DMS153 (cell line): ENCODE data around the gene TMCO2.
"Not testable (repeated sequence)": the region's sequence is repeated elsewhere in the genome, so short reads cannot be mapped to it uniquely, and the experiment has no call there.

ENCODE experiments used
- DNase-seq: peaks from one replicate; lab custom pipeline; 2025; lab: John Stamatoyannopoulos, UW

Gene TMCO2

DNA sequence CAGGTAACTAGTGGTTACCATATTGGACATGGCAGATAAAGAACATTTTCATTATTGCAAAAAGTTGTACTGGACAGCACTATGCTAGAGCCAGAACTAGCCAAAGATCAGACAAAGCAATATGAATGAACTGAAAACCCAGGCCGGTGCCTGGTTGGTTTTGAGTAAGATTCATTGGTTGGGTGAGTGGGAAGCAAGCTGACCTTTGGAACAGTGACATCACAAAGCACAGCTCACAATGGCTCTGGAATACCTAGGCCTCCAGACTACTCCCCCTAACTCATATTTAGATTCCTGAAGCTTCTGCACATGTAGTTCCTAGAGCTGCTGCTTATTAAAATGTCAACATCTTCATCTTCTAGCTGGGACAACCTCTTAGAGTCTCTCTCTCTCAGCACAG, at the start of gene TMCO2:
Gene TMCO2, plus strand, starts transcription at position 283 of the 400 bp plus-strand sequence. Its CDS starts 57 bp downstream, at position 340.
- DNase-seq = no peak

DNA sequence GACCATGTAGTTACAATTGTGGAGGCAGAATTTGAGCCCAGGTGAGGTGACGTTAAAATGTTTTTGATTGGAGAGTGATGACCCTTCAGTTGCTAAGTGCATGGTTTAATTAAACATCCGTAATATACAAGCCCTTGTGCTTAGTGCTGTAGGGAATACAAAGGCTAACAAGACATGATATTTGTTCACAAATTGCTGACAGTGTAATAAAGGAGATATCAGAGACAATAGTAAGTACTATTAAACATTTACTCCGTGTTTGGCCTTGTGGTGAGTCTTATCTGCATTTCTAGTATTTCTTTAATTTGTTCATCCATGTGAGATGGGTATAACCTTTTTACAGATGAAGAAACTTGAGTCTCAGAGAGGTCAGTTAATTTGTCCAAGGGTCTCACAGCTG, 48.6 kb upstream of the TMCO2 start:
- DNase-seq = no peak

DNA sequence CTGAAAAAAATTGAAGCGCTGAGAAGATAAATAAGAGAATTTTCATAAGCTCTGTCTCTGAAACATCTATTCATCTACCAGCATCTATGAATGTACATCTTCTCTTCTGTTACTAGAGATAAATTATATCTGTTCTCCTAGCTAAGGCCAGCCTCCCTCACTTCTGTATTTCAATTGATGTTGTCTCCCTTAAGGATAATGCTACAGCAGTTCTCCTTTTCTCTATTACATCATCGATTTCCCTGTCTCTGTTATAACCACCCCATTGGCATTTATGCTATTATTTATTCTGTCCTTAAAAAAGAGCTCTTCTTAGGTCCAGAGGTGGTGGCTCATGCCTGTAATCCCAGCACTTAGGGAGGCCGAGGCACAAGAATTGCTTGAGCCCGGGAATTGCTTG, 42.9 kb upstream of the TMCO2 start:
- no peak for DNase-seq

DNA sequence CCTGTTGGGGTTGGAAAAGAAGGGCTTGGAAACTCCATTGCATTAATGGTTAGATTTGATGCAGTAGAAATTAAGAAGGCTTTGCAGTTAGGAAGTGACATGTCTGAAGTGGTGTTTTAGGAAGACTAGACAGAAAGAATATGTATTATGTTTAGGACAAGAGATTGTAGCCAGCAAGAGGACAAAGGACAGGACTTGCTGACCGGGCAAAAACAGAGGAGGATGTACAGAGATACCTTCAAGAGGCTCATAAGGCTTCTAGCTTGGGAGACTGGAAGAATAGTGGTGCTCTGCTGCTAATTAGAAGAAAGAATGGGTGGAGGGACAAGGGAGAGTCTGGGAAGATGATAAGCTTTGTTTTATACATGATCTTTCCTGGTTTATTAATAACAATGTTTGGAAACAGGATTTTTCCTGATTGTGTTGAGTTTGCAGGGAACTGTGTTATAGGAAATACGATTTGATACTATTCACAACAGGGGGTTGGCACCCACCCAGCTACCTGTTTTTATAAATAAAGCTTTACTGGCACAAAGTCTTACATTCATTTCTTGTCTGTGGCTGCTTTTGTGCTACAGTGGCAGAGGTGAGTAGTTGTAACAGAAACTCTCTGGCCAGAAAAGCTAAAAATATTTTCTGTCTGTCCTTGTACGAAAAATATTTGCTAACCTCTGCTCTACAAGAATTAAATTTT, 37.1 kb upstream of the TMCO2 start:
- no peak for DNase-seq

DNA sequence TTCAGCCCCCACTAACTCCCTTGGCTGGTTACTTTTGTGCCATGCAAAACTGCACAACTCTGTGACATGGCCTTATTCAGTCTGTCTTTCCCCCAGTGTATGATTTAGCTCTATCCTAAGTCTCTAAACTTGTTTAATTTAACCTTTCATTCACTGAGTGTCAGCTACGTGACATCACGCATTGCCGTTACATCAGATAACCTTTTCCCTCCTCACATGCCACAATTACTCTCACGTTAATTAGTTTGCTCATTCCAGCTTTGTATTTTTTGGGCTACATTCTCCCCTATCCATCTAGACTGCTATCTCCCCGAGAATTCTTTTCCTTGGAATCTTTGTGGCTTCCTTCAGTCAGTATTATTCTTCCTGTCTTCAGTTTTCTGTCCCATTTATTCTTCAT, 29.4 kb upstream of the TMCO2 start:
- no peak for DNase-seq

DNA sequence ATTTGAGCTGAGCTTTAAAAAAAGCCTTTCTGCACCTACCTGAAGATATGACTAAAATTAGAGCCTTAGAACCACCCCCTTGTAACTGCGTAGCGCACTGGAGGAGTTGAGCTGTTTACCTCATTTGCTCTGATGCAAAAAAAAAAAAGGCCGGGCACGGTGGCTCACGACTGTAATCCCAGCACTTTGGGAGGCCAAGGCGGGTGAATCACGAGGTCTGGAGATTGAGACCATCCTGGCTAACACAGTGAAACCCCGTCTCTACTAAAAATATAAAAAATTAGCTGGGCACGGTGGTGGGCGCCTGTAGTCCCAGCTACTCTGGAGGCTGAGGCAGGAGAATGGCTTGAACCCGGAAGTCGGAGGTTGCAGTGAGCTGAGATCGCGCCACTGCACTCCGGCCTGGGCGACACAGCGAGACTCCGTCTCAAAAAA, 26.2 kb upstream of the TMCO2 start:
- not testable (repeated sequence) for DNase-seq

DNA sequence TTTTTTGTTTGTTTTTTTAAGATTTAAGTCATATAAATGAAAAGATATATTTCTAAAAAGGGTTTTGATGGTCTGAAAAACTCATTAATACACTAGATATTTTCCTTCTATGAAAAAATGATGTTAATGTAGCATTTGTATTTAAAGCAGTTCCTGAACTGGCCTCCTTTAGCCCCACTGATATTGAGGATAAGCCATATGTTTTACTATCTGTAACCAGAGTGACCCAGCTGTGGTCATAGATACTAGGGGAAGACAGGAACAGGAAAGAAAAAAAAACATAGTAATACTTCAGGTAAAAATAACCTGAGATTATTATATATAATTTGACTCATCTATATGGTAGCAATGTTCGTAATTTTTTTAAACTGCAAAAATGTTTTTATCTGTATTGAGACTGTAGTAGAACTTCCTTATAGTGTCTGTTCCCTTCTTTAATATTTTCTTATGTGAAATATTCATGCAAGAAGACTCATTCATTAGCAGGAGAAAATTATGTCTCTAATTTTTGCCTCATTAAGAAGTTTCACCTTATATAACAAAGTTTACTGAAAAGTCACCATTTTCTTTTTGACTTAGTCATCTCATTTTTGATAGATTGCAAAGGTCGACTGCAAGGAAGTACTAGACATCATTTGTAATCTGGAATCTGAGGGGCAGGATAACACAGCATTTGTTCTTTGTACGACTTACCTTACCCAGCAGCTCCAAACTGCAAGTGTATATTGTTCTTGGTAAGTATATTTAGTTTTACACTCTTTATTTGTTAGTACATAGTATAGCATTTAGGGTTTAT, 25.6 kb upstream of the TMCO2 start:
- DNase-seq = no peak

DNA sequence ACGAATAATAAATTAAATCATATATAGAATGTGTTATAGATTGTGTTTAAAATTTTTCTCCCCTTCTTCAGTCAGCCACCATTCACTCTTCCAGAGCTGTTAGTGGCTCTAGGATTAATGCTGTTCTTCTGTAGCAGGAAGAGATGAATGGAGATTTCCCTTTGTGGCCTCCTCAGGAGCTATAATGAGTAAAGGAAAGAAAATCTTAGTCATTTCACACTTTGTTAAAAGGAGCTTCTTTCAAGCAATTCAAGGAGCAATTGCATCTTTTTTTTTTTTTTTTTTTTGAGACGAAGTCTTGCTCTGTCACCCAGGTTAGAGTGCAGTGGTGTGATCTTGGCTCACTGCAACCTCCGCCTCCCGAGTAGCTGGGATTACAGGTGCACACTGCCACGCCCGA, 23.7 kb upstream of the TMCO2 start:
- no peak for DNase-seq

DNA sequence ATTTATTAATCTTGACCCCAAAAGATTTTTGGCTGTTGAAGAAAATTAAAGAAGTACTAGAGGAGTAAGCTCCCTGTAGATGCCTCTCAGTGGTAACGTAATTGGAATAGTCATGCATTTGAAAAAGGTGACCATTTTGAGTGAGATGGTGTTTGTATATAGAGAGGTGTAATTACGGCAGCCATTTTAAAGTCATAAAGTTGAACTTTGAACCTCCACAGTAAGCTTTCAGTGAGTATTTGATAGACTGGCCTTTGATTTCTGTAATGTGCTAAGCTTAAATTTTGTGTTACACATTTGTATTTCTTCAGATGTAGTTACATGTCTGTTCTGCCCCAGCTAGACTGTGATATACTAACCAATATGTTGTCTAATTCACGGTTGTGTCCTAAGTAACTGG, 21.5 kb upstream of the TMCO2 start:
- no peak for DNase-seq

DNA sequence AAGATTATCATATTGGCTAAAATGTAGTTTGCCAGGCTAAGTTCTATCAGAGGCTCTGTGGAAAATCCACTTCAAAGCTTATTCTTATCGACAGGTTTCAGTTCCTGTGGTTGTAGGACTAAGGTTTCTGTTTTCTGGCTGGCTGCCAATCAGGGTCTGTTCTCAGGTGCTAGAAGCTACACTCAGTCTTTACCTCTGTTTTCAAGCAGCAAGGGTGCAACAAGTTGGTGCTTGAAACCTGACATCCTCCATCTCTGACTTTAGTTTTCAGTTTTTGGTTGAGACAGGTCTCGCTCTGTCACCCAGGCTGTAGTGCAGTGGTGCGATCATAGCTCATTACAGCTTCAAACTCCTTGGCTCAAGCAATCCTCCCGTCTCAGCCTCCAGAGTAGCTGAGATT, 15.3 kb upstream of the TMCO2 start:
- no peak for DNase-seq

DNA sequence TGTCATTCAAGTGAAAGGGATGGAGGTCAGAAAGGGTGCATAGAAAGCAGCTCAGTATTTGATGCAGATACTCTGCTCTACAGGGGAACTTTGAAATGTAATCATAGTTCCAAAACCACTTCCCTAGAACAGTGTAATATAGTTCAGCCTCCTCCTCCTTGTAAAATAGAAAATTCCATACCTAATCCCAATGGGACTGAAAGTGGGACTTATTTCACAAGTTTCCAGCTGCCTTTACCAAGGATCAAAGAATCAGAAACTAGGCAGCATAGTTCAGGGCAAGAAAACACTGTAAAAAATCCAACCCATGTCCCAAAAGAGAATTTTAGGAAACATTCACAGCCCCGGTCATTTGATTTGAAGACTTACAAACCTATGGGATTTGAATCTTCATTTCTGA, 8.1 kb upstream of the TMCO2 start:
- no peak for DNase-seq

DNA sequence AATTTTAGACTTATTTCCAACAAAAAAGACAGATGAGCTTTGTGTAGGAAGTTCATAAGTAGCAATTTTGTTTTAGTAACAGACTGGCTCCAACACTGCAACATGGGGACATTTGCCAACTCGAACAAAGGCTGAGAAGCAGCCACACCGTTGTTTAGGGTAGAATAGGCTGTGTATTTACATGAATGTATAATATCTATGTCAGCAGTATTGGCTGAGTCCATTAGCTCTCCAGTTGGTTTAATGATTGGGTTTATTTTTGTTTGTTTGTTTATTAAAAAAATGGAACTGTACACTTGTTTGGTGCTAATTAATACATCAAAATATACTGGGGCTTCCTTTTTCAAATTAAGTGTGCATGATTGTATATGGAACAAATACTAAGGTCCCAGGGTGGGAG, 7.3 kb upstream of the TMCO2 start:
- DNase-seq = no peak

DNA sequence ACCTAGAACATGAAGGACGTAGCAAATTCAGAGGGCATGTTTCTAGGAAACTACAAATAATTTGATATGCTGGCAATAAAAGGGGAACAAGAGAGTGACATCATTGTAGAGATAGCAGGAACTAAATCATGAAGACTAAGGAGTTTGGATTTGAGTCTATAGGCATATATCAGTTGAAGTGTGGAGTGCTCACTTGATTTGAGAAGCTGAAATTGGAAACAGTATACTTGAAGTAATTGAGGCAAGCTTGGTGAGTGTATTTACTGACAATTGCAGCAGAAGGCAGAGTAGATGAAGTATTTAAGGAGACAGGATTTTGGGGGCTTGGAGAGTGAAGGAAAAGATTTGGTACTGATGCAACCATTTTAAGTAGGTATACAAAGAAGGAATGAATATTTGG, 6.4 kb upstream of the TMCO2 start:
- DNase-seq = no peak

DNA sequence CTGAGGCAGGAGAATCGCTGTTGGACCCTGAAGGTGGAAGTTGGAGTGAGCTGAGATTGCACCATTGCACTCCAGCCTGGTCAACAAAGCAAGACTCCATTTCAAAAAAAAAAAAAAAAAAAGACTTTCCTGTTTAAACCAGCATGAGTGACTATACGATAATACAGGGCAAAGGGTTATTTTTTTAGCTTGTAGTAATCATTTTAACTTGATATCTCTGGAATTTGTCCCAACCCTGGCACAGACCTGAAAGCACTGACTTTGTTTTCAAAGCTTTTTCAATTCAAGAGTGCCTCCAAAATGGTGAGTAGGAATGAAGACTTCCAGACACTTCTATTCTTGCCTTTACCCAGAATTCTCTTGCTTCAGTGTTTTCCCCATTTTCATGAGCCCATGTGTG, 4.4 kb upstream of the TMCO2 start:
- no peak for DNase-seq

DNA sequence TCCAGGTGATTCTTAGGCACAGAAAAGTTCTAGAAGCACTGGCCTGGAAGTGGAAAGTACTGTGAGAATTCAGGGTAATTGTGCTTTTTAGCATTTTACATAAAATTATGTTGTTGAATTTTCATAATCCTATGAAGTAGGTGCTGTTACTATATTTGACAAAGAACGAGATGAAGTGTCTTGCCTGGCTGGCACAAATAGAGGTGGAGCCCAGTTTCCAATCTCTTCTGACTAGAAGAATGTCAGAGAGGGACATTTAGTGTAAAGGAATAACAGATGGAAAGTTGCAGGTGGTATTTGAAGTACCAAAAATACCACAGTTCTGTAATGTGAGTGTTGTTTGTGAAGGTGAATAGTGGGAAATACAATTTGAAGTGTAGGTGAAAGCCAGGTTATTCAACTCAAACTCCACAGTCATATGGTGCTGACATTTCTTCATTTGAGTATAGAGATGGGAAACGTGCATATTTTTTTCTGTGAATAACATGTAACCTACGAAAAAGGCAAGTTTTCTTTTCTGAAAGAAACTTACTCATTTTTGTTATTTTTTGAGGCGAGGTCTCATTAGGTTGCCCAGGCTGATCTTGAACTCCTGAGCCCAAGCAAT, 3.5 kb upstream of the TMCO2 start:
- no peak for DNase-seq

DNA sequence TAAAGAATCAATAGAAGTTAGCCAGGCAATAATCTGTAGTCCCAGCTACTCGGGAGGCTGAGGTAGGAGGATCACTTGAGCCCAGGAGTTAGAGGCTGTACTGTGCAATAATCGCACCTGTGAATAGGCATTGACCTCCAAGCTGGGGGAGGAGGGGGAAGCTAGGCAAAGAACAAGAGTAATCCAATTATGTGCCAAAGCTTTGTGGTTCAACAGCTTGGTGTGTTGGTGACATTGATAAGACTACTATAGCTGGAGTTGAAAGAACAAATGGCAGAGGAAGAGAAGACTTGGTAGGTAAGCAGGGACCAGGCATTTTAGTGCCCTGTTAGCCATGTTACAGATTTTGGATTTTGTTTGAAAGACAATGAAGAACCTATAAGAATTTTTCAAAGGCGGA, 2.1 kb upstream of the TMCO2 start:
- no peak for DNase-seq

DNA sequence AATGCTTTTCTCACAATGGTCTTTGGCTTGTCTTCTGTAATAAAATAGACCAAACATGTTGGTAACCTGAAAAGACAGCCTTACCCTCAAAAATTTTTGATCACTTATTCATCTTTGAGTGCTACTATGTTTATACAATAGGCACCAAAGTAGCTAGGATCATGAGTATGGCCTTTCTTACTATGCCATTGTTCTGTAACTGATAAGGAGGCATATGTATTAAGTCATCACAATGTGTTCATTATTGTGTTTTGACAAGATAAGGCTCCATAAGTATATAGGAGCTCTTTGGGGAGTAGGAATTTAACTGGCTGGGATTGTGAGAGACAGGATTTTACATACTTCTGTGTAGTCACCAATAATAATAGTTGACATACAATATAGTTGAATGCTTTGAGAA, 675 bp downstream of the TMCO2 start:
- DNase-seq = no peak

DNA sequence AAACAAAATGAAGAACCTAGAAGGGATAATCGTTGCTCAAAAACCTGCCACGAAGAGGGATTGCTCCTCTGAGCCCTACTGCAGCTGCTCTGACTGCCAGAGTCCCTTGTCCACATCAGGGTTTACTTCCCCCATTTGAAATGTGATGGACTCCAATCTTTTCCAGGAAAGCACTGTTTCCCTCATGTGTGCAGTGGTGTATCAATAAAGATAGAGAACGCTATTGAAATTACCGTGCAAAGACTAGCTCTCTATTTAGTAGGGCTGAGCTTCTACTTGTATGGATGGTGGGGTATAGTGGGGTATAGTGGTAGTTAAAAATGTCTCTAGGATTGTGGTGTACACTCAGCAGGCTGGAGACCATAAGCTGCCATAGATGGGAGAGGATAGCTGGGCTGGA, 3.7 kb downstream of the TMCO2 start:
- no peak for DNase-seq

DNA sequence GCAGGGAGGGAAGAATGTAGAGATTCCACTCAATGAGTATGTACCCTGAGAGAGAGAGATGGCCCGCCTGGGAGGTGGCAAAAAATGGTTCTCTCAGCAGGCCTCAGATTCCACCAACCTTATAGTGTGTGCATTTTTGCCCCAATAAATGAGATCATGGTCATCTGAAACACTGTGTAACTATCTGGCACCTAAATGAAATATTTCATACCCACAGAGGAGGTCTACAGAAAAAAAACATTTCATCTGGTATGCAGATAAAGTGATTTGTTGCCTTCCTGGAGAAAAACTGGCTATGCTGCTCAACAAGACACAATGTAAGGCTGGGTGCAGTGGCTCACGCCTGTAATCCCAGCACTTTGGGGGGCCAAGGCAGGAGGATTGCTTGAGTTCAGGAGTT, 4.9 kb downstream of the TMCO2 start:
- no peak for DNase-seq

DNA sequence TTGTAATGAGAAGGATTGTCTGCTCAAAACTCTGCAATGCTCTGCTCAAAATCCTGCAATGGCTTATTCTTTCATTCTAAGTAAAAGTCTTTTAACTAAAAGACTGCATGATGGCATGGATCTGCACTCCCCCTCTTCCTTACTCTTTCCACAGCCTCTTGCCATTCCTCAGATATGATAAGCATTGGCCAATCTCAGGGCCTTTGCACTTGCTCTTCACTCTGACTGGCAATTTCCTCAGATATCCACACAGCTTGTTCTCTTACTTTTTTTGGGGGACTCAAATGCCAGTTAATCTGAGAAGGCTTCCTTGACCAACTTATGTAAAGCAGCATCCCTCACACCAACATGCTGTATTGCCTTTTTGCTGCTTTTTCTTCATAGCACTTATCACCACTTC, 7.5 kb downstream of the TMCO2 start:
- DNase-seq = no peak

DNA sequence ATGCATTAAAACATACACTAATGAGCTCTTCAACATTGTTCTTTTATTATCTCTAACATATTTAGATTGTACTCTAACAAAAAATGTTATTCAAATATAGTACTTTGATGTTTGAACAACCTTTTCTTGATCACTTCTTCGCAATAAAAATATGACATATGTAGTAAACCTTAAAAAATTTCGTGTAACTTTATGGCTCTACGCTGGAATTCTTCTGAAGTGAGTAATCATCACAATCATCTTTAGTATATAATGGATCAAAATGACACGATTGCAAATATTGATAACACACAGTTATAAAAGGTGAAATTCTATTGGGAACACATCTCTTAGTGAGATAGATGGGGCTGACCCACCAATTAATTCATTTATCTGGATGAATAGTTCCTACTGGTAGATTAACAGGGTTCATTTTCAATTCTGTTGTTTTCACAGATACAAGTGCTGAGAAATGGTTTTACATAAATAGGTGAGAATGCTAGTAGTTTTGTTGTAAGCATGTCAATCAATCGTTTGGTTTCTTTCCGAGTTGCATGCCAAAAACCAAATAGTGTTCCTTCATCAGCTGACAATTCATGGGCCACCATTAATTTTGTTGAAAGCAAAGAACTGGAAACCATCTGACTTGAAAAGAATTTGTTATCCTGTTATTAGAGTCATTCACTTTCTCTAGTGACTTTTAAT, 8.8 kb downstream of the TMCO2 start:
- no peak for DNase-seq

DNA sequence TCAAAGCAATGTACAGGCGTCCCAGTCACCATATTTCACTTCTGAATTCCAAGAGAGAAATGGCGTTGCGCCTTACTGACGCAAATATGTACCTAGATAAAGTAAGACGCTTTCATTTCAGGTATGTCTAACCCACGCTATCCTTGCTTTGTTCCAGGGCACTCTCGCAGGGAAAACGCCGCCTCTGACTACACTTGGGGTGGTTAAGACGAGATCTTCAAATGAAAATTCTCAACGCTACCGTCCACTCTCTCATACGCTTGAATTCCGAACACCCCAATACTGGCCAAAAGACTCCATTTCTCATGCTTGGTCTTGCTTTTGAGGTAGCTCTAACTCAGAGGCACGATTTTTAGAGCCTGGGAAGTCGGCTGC, 9.6 kb downstream of the TMCO2 start:
- no peak for DNase-seq
